ENCODE results near the gene DCAF10. TPM values are rescaled to one million over a fixed set of nuclear protein-coding genes. Genes with fewer than 3 reads are reported as not detected.
A peak's percentile ranks its signal among the peaks of the same experiment; 100 is the strongest.
"Not testable (repeated sequence)": the region's sequence is repeated elsewhere in the genome, so short reads cannot be mapped to it uniquely, and the experiment has no call there.

The DCAF10 gene
- polyA plus RNA-seq, 12 donors = 21.3 to 28.4 (median 26.4) TPM; not detected in 1

DNA sequence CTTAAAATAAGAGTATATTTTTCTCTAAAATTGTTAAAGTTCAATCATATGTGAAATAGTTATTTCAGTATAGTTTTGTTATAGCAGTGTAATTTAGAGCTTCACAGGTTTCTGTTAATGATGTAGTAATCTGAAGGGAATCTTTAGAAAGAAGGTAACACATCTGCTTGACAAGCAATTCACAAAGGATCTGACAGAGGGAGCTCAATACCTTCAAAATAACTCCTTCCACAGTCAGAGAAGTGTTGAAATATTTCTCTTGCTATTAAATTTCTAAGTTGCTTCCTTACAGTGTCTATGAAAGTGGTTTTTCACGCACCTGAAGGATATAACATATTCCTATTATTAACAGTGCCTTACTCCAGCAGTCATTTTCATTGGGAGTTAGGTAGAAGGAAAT, 58.4 kb downstream of the DCAF10 start:
- DNase-seq = no peak

- no peak for DNase-seq
These were observed 61.9 kb downstream of the DCAF10 start for GRCh38 chr9:37862530-37862929.

- no peak for DNase-seq
These were observed 69.6 kb downstream of the DCAF10 start for GRCh38 chr9:37870081-37870798.

DNA sequence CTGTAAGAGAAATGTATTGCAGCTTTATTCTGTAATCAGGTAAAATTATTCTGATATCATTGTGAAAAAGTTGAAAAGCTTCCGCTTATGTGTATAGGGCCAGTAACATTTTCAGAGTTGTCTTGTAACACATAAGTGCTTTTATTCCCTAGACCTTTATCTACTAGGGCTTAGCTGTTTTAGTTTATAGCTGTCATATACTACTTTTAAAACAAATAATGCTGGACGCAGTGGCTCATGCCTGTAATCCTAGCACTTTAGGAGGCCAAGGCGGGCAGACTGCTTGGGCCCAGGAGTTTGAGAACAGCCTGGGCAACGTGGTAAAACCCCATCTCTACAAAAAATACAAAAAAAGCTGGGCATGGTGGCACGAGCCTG, 70.2 kb downstream of the DCAF10 start:
- DNase-seq = no peak

DNA sequence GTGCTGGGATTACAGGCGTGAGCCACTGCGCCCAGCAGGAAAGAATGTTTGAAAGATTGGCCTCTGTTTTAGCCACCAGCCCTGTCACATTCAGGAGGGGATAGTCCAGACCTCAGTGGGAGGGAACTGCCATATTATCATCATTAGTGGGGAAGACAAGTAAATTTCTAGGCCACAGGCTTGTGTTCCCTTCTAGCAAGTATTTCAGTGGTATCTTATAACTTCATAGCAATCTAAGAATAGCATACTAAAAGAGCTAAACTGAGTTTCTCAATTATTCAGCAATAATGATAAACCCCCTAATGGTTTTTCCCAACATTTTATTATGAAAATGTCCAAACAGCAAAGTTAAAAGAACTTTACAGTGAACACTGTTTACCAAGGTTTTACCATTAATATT, 73.4 kb downstream of the DCAF10 start:
- no peak for DNase-seq

- DNase-seq = no peak
These were observed 75.8 kb downstream of the DCAF10 start for GRCh38 chr9:37876376-37876775.

- DNase-seq = no peak
These were observed 80.4 kb downstream of the DCAF10 start for GRCh38 chr9:37880916-37881479.

DNA sequence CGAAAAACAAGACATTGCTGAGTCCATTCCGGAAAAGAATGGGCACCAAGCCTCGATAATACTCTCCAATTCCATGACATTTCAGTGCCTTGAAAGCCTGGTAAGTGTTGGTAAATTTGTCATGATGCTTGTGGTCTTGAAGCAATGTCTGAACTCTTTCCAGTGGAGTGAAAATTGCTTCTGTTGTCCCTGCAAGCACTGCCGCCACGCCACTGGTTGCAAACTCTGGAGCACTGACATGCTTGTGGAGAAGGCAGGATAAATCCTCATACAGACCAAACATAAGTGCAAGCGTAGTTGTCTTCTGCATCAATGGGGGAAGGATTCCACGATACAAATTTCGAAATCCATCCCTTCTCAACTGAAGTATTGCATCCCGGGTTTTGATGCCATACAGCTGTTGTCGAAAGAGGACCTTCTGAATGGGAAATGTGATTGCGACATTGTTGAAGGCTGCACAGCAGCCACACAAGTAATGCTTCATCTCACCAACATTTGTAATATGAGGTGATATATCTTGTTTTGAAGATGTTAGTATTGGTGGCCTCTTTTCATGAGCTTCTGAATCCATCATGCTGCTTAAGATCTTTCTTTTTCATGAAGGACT, 87.5 kb downstream of the DCAF10 start:
- DNase-seq = not testable (repeated sequence)

DNA sequence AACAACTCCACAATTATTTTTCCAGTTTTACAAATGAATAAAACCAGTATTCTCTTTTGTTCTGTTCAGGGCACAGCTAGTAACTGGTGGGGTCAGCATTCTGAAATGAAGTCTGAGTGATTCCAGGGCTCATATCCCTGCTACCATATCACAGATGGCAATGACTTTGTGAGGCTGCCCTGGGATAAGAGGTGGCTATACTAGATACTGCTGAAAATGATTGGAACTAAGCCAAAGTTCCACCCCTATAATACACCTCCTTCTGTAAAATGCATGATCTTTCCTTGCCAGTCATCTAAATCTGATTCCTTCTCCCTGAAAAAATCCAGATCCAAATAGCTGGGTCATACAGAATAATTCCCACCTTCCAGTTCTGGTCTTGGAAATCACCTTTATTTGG, 88.9 kb downstream of the DCAF10 start:
- DNase-seq = no peak

GRCh38 chr9:37891042-37891441, 90.4 kb downstream of the DCAF10 start:
- not testable (repeated sequence) for DNase-seq

DNA sequence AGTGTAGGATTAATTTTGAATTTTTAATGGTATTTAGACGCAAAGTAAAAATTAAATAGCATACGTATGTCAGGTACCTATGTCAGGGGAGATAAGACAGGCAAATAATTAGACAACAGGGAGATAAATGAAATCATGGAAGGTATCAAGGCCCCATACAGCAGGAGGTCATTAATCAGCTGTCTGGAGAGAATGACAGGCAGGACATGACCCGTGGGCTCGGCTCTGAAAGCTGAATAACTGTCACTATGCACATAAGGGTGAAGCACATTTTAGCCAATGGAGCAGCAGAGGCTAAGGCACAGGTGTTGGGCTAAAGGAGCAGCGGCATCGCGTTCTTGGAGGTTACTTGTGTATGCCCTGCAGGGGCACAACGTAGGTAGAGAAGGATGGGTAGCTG, 91.5 kb downstream of the DCAF10 start:
- DNase-seq = no peak

DNA sequence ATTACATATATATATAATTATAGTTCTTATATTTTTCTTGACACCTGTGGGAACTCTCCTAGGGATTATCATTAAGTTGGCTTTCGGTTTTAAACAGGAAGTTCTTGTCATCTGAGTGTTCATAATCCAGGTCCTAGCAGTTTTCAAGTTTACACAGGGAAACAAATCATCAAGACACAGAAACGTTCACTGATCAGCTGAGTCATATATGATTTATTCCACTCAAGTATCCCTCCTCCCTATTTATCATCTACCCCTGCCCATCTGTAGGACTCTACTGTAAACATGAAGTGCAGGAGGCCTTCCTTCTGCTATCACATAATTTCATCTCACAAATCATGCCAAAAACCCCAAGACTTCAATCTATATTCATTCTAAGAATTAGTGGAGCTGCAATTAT, 97.1 kb downstream of the DCAF10 start:
- no peak for DNase-seq

GRCh38 chr9:37899041-37899440, 98.4 kb downstream of the DCAF10 start:
- no peak for DNase-seq

DNA sequence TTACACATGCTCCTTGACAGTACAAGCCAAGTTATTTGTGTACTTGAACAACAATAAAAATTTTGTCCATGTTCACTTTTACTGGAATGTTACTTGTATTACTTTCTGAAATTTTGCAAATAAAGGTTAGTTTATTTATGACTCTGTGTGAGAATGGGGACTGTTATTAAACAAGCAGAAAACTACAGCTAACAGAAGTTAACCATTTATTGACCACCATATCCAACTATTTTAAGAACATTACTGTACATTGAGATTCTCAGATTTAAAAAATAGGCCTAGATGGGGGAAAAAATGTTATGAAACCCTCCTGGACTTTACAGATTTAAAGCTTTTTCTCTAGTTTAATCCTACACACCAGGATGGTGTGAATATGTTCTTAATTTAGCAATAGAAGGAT, 101.5 kb downstream of the DCAF10 start:
- DNase-seq = no peak

GRCh38 chr9:37902796-37903646, 102.4 kb downstream of the DCAF10 start:
- DNase-seq = no peak

DNA sequence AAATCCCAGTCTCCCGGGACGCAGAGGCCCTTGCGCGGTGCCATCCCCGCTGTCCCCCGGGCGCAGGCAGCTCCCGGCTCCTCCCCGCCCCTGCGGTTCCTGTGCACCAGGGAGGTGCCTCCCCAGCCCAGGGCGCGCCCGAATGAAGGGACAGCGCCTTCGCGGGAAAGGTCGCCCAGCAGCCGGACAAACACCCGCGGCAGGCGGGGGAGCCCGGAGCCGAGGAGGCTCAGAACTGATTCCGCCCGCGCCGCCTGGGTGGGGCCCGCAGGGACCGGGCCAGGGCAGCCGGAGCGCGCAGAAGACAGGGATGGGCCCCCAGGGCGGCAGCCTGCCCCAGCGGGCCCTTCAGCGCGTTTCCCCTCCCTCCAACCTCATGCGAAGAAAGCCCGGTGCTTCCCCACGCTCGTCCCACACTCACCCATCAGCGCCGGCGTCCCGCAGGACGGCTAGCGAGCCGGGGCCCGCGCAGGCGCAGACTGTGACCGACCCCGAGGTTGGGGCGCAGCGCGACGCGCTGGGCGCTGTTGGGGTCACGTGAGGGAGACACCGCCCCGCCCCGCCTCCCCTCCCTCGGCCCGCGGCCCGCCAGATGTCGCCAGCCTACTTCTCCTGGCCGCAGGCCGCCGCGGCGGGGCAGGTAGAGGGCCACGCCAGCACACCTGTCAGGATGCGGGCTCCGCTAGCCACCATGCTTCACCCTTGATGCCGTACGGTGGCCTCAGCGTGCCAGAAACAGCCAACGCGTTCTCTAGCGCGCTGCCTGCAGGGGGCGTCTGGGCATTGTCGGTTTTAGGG, 103.2 kb downstream of the DCAF10 start, which contains the start of gene SLC25A51:
Gene SLC25A51, minus strand, starts transcription at position 481 of the 798 bp plus-strand sequence. CDS start 15,577 bp downstream, outside the sequence.
- DNase-seq = peak; percentile 97

GRCh38 chr9:37904445-37905130, 104.0 kb downstream of the DCAF10 start:
- DNase-seq = no peak

GRCh38 chr9:37905131-37905505, 104.5 kb downstream of the DCAF10 start:
- no peak for DNase-seq

- DNase-seq = no peak
These were observed 105.2 kb downstream of the DCAF10 start for GRCh38 chr9:37905776-37906175.

DNA sequence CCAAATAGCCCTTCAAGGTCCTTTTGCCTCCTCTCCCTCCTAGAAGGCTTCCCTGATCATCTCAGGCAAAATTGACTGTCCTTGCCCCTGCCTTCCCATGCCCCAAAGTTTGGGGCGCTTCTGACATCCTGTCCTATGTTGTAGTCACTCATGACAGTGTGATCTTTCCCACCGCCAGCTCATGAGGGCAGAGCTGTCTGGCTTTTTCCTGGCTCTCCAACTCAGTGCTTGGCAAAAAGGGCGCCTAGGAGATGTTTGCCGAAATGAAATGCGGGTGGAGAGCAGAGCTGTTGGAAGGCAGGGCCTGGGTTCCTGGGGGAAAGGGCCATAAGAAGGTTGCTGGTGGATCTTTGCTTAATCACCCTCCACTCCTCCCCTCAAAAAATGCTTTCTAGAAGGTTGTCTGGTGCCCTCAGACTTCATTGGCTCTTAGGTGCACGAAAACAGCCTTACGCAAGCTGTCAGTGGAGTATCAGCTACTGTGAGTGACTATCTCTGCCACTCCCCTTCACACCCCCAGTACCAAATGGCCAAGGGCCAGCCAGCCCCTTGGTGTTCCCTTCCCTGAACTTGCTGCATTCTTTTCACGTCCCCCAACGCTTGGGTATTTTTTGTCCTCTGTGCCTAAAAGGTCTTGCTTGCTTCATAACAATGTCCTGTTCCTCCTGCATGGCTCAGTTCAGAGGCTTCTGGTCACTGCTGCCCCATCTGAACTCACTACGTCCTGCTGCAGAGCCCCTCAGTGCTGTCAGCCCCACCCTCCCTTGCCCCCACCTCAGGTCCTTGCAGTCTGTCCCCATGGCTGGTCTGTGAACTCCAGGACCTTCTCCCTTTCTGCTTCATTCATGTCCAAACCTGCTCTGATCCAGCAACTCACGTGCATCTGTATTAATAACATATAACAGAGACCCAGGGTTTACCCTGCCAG, 106.0 kb downstream of the DCAF10 start:
- no peak for DNase-seq
